ENCODE measurements around the gene RHOU.
A peak's percentile ranks its signal among the peaks of the same experiment; 100 is the strongest.

- TF ChIP-seq, protein P1, sequence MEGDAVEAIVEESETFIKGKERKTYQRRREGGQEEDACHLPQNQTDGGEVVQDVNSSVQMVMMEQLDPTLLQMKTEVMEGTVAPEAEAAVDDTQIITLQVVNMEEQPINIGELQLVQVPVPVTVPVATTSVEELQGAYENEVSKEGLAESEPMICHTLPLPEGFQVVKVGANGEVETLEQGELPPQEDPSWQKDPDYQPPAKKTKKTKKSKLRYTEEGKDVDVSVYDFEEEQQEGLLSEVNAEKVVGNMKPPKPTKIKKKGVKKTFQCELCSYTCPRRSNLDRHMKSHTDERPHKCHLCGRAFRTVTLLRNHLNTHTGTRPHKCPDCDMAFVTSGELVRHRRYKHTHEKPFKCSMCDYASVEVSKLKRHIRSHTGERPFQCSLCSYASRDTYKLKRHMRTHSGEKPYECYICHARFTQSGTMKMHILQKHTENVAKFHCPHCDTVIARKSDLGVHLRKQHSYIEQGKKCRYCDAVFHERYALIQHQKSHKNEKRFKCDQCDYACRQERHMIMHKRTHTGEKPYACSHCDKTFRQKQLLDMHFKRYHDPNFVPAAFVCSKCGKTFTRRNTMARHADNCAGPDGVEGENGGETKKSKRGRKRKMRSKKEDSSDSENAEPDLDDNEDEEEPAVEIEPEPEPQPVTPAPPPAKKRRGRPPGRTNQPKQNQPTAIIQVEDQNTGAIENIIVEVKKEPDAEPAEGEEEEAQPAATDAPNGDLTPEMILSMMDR (IDR thresholded peaks at IDR 0.05), result peak in 1 of 7 experiments; percentile 7
- peak; percentile 11 to 78 (median 69) for TF ChIP-seq POLR2A (IDR thresholded peaks at IDR 0.05)
These were observed 750 bp downstream of the RHOU start for GRCh38 chr1:228735871-228736586.
